ENCODE results near the gene ZNF22.

GRCh38 chr10:44978570-44979280 is 22.0 kb upstream of the ZNF22 start, which contains the start of gene DEPP1:
- TF ChIP-seq CTCF (IDR thresholded peaks at IDR 0.05): peak in 4 of 6 experiments; percentile 30 to 53 (median 36)
- peak; percentile 88 to 99 (median 98) for TF ChIP-seq POLR2A (IDR thresholded peaks at IDR 0.05)
- TF ChIP-seq POLR2AphosphoS5 (IDR thresholded peaks at IDR 0.05): peak; percentile 99 to 100
- TF ChIP-seq EP300 (IDR thresholded peaks at IDR 0.05): peak in 3 of 4 donors; percentile 26 to 99 (median 92)
